HG03442 (cell line): Measurements from ENCODE around the gene S100A2.
"Not testable (repeated sequence)": the region's sequence is repeated elsewhere in the genome, so short reads cannot be mapped to it uniquely, and the experiment has no call there.

Experiments used
- ATAC-seq: cut with Tn5 transposase; IDR thresholded peaks from one replicate; pipeline ENCODE4 v1.9.1; 2021; ENCODE audit warnings: mild to moderate bottlenecking, moderate library complexity; ENCODE audit not compliant: unreplicated experiment

Gene S100A2

DNA sequence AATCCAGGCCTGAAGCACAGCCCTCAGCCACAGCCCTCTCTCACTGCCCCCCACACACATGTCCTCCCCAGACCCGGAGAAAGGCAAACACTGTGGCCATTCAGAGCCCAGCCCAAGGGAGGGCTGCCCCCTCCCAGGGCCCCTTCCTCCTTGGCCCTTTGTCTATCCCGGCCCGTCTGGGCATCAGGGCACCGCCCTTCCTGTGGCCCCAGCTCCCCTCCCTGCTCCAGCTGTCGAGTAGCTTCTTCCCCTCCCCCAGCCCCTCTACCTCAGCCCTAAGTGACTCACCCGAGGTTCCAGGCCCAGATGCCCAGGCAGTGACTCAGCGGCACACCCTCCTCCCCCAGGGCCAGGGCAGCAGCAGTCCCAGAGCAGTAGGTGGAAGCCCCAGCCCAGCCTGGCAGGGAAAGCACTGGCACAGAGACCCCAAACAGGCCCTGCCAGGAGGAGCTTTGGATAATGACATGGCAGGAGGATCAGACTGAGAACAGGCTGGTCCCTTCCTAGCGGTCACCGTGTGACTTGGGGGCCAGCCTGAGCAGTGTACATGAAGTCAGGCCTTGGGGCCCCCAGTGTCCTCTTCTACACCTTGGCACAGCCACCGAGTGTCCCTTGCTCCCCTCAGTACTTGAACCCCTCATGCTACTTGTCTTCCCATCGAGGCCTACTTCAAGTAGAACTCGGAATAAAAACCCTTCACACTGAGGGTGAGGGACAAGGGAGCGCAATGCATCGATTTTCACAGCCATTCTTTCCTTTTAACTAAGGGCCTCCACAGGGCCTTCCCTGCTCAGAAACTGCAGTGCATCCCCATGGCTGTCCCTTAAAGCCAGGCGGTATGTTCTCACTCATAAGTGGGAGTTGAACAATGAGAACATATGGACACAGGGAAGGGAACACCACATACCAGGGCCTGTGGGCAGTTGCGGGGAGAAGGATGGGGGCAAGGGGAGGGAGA, 1.0 kb upstream of the S100A2 start:
- ATAC-seq: peak; percentile 57

DNA sequence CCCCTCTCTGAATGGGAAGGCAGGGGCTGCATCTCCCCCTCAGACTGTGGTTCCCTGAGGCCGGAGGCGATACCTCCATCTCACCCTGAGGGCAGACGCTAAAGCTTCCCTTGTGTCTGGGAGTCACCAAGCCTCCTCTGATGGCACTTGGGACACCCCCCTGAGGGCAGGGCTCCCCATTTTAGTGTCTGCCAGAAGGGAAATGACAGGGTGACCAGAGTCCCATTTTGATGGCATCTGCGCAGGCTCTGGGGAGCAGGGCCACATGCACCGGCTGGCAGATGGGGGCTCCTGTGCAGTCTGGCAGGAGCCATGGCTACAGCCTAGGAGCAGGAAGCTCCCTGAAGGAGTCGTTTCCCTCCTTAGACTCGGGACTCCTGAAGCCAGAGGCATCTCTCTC, 1.7 kb downstream of the S100A2 start:
- ATAC-seq: no peak

DNA sequence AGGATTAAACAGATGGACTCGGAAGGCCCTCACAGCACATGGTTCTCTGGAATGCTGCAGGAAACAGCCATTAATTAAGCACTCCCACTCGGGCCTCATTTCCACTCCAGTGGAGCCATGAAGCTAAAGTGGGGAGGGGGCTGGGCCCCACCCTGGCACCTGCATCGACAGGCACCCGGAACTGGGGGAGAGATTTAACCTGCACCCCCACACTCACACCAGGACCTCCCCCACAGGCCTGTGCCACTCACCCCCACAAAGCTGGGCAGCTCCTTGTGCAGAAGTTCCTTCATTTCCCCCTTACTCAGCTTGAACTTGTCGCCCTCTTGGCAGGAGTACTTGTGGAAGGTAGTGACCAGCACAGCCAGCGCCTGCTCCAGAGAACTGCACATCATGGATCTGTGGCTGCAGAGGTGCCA, 2.2 kb downstream of the S100A2 start:
- no peak for ATAC-seq

DNA sequence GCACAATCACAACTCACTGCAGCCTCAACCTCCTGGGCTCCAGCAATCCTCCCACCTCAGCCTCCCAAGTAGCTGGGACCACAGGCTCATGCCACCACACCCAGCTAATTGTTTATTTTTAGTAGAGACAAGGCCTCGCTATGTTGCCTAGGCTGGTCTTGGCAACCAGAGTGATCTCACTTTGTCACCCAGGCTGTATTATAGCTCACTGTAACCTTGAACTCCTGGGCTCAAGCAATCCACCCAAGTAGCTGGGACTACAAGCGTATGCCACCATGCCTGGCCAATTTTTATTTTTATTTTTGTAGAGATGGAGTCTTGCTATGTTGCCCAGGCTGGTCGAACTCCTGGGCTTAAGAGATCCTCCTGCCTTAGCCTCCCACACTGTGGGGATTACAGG, 3.6 kb downstream of the S100A2 start:
- not testable (repeated sequence) for ATAC-seq

DNA sequence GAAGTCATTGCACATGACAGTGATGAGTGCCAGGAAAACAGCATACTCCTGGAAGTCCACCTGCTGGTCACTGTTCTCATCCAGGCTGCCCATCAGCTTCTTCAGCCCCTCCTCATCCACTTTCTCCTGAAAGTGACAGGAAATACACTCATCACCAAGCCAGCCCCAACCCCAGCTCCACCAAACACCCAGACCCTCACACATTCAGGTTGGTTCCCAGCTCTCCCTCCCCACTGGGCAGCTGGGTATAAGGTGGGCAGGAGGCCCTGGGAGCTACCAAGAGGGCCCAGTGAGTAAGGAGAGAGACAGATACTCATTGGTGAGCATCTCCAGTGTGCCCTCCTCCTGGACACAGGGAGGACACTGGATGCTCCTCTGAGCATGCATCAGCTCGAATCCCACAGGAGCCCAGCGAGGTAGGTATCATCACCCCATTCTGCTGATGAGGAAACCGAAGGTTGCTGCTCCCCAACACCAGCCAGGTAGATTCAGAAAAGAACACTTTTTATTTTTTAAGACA, 4.1 kb downstream of the S100A2 start:
- no peak for ATAC-seq

DNA sequence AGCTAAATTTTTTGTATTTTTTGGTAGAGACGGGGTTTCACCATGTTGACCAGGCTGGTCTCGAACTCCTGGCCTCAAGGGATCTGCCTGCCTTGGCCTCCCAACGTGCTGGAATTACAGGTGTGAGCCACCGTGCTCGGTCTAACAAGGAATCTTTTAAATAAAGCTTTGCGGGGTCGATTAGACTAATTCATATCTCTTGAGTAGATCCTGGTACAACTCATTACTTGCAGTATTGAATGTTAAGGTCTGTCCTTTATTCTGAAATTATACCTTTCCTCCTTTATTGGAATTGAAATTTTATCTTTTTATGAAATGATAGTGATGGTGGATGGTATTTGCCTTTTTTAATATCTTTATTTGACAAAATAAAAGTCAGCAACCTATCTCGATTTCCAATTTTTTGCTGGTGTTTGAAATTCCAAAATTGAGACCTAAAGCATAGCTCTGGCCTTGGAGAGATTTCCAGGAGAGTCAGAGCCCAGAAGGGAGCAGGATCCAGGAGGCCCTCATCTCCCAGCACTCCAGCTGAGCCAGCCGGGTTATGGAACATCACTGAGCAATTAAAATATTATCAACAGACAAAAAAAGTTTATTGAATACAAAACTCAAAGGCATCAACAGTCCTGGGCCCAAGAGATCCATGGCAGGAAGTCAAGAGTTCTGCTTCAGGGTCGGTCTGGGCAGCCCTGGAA, 4.7 kb downstream of the S100A2 start:
- no peak for ATAC-seq

DNA sequence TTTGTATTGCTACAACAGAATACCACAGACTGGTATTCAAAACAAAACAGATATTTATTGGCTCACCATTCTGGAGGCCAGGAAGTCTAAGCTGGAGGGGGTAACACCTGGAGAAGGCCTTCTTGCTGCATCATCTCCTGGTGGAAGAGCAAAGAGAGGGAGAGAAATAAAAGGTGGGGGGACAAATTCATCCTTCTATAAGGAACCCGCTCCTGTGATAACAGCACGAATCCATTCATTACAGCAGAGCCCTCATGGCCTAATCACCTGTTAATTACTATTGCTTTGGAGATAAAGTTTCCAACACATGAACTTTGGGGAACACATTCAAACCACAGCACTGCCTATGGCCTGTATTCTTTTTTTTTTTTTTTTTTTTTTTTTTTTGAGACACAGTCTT, 5.4 kb downstream of the S100A2 start:
- ATAC-seq: no peak

DNA sequence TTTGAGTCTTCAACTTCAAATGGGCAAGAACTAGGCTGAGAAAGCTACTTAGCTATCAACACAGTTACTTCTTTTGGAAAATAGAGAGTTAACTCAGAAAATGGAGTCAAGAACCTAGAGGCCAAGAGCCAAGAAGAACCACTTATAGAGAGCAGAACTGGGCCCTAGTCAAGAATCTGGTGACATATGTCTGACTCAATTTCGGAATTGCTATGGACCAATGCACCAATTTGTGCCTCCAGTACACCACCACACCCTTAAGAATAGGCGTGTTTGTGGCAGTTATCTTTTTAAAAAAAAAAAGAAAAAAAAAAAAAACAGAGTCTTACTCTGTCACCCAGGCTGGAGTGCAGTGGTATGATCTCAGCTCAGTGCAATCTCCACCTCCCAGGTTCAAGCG, 7.8 kb downstream of the S100A2 start:
- no peak for ATAC-seq

DNA sequence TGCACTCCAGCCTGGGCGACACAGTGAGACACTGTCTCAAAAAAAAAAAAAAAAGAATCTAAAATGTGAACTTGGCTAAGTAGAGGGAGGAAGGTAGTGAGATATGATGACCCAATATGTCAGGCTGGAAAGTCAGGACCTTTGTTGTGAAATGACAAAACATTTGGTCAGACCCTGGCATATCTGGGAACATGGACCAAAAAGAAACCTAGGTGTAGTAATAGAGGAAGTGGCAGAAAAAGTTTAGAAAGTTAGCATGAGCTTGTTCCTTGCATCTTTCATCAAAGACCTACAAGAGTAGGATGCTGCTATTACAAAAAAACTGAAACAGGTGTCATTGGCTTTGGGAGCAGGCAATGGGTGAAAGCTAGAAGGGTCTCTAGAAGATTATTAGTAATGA, 9.3 kb downstream of the S100A2 start:
- ATAC-seq: no peak

DNA sequence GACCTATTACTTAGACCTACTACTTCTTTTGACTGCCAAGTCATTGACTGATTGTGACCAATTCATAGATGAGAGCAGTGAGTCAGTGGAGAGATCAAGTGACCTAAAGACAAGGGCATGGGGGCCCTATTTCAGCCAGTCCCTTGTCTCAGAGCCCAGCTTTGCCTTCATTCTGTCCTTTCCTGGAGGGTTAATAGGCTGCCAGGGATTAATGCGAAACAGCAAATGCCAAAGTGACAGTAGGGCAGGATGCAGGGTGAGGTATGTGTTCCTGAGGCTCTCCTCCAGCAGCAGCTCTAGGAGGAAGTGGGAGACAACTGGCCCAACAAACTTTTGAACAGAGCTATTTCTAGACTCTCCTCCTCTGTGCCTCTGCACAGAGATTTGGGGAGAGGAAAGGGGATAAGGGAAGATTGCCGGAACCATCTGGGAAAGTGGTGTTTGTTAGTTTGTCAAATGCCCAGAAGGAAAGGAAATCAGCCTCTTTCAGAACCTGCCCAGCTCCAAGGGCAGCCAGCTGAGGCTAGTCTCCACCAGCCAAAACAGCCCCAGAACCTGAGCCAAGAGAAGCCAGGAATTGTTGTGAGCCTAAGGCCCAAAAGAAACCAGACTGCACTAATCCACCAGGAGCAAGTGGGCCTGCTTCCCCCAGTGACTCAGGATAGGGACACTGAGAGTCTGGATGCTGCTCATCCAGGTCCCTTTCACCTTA, 11.7 kb downstream of the S100A2 start:
- ATAC-seq: no peak

DNA sequence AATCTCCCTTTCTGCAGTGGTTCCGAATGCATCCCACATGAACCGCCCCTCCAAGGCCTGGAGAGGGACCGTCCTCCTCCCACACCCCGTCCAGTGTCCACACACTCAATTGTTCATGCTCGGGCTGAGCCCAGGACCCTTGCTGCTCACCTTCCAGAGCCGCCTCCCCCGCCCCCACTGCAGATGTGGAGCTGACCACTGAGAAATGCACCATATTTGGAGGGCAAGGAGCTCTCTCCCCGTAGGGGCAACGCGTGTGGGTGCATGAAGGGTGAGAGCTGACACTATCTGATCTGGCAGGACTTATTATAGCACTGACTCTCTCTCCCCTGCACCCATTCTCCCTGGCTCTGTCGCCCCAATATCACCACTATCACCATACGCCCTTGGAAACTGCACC, 12.5 kb downstream of the S100A2 start:
- no peak for ATAC-seq

DNA sequence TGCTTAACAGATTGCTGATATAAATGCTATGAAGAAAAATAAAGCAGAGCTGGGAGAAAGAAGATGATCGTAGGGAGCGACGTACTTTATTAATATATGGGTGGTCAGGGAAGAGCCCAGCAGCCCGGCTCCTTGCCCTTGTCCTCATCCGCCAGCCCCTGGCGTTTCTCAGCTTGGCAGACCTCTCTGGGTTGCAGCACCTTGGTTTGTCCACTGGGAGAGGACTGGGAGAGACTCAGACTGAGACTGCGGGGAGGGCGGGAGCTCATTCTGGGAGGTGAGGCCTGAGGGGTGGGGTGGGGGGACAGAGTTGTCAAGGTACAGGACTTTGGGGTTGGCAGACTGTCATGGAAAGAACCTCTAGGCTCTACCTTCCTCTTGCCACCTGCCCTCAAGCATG, 13.3 kb downstream of the S100A2 start:
- ATAC-seq: no peak

DNA sequence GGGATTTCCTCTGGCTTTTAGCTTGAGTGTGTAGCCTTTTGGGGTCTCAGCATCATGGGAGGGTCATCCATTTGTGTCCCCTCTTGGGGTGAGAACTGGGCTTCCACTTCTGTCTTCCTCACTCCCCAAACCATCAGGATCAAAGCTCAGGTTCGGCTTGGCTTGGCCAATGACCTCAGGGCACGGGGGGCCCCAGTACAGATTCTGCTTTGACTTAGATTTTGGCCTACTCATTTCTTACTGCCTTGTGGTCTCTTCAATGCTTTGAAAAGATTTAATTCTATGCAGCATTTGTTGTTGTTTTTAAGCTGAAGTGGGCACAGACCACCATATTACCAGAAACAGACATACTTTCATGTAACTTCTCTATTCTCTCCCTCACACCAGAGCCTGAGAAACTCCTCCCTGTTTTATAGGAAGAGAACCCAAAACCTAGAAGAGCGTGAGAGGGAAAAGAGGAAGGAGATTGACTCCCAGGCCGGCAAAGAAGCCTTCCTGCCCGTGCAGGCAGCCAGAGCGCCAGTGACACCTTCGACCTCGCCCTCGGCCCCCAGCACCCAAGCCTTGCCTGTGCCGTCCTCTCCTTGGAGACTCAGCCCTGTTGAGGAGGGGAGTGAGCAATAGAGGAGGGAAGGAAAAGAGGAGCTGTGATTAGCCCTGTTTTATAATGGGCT, 14.7 kb downstream of the S100A2 start:
- no peak for ATAC-seq

DNA sequence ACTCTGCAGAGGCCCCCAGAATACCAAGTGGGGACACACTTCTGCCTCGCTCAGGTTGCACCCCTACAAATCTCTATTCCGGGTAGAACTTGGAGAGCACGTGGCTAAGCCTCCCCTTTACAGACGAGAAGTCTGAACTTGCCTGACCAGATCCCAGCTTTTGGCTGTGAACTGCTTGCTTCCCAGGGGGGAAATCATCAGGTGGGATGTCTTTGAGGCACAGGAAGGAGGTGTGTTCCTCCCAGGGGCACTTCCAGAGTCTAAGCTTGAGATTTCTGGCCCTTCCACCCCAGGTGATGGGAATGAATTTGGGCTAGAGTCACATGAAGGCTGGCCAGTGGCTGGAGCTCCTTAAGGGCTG, 15.3 kb downstream of the S100A2 start:
- ATAC-seq: no peak

DNA sequence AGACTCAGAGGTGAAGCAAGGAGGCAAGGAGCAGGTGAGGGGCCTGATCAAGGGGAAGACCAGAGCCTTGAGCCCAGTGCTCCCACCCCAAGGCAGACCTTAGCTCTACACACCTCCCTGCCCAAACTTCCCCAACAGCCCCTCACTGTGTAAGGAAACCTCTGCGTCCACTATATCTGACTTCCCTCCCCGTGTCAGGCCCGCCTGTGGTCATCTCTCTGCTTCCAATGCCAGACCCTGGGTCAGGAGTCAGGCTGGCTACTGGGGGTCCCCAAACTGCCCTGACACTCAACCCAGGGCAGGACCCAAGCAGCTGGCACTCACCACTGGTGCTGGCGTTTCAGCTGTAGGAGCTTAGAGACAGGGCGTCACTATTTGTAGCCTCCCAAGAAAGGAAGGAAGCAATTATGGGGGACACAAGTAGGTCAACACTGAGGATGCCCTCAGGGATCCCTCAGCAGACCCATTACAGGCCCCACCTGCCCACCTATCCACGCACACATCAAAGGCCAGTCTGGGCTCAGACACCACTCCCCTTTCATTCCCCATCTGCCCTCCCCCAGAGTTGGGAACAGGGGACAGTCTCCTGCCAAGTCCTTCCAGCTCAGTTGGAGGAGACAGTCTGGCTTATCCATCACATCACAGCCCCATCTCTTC, 15.8 kb downstream of the S100A2 start:
- ATAC-seq: no peak

DNA sequence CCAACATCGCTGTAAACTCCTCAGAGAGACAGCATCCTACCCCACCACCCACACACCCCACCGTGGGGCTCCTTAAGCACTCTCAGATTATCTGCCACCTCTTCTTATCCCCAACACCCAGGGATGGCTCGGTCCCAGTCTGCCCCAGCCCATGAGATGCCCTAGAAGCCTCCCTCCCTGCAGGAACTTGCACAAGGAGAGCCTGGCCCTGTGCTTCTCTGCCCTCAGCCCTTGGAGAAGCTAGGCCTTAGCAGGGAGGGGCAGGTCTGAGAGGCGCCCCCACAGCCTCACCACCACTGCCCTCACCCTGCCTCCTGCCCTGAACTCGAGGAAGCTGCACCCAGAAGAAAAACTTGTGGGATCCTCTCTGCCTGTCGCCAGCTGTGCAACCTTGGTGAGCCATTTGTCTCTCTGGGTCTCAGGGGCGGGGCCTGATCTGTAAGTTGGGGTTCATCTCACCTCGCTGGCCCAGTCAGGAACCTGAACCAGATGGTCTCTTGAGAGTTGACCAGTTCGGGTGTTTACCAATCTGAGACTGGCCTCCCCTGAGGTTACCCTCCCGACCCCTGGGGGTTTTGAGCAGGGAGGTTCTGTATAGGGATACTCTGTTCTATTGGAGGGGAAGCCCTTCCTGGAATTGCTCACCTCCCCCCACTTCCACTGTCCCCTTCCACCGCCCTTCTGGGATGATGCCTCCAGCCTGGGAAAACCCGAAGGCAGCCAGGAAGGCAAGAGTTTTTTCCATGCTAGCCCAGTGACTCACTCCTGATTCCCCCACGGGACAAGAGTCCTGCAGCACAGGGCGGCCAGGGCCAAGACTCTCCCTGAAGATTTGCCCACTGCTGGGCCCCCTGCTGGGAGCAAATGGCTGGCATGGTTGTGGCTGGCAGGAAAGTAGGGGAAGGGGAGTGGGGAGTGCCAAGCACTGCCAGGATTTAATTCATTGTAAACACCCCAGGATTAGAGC, 16.6 kb downstream of the S100A2 start, which contains the start of gene S100A3:
Gene S100A3, minus strand, starts transcription at position 537 of the 967 bp plus-strand sequence. CDS start 773 bp downstream, outside the sequence.
- ATAC-seq: no peak

DNA sequence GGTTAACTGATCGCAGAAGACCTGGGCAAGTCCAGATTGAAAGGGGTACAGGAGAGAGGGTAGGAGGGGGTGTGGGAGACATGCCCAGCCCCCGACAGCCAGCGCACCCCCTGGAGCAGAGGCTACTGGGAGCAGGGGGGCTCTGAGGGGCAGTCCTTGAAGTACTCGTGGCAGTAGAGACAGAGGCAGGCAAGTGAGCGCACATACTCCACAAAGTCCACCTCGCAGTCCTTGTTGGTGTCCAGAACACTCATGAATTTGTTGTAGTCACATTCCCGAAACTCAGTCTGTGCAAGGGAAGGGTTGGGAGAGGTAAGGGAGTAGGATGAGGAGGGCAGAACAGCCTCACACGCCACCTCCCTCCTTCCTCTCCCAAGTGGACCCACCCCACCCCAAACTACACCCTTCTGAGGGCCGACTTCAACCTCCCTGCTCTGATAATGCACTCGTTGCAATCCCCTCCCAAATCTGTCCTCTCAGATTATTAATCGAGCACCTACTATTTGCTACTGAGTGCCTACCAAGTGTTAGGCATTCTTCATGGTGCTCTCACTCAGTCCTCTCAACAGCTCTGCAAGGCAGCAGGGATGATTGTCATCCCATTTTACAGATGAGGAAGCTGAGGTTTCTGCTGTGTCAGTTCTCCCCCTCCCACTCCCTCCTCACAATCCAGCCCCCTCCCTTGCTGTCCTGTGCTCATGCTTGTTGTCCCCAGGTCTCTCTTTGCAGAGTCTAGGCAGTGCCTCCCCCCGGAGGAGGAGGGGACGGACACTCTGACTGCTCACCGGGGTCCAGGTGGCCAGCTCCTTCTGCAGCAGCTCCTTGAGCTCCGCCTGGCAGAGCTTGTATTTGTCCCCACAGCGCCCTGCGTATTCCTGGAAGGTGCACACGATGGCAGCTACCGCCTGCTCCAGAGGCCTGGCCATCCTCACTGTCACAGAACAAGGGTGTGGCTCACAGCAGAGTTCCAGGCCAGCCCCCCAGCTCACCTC, 17.8 kb downstream of the S100A2 start:
- ATAC-seq: no peak
